K562 (cell line): ENCODE results near the gene EEF1AKMT4. TPM values are rescaled to one million over a fixed set of nuclear protein-coding genes. Genes with fewer than 3 reads are reported as not detected.

ENCODE experiments used
- ADNP ChIP-seq: fragments of 200-800 bp; sonication (Bioruptor generic); IDR thresholded peaks from 2 replicates; pipeline ENCODE4 v1.6.1; 2016; ENCODE audit warnings: missing genetic modification characterization, missing compliant biosample characterization
- CREM ChIP-seq: IDR thresholded peaks from 2 replicates; pipeline ENCODE4 v1.6.1; 2014; ENCODE audit warnings: antibody characterized with exemption, low read depth
- CUX1 ChIP-seq: fragments of 200-800 bp; sonication (Bioruptor generic); IDR thresholded peaks from 2 replicates; pipeline ENCODE4 v1.6.1; 2016; ENCODE audit warnings: missing genetic modification characterization, missing compliant biosample characterization
- MAFG ChIP-seq: fragments of 450-650 bp; conservative IDR thresholded peaks from 2 replicates; pipeline ENCODE4 v1.6.1; 2016; ENCODE audit warnings: missing genetic modification characterization, missing compliant biosample characterization
- MAZ ChIP-seq, 2 experiments: fragments of 450-650 bp in 1 of 2; sonication (generic) in 1 of 2; formaldehyde crosslinking; IDR thresholded peaks in 1 of 2; conservative IDR thresholded peaks in 1 of 2; 2 replicates each; pipeline versions ENCODE4 v1.4.0 to v1.5.0; 2020; ENCODE audit warnings: mild to moderate bottlenecking in 1 of 2, missing genetic modification reagents in 1 of 2
- MLX ChIP-seq, 2 experiments: fragments of 450-650 bp in 1 of 2; sonication (generic) in 1 of 2; formaldehyde crosslinking; conservative IDR thresholded peaks; 2 replicates each; pipeline versions ENCODE4 v1.4.0 to v1.8.1; 2020 to 2022; ENCODE audit warnings: mild to moderate bottlenecking in 1 of 2, missing genetic modification reagents in 1 of 2
- NCOR1 ChIP-seq: fragments of 450-650 bp; IDR thresholded peaks from 2 replicates; pipeline ENCODE4 v1.6.1; 2016; ENCODE audit warnings: mild to moderate bottlenecking, moderate library complexity
- POLR2AphosphoS5 ChIP-seq: IDR thresholded peaks from 2 replicates; pipeline ENCODE4 v1.6.1; 2011; ENCODE audit warnings: mild to moderate bottlenecking, low read depth, low read length, moderate library complexity; ENCODE audit not compliant: control insufficient read depth, insufficient read depth
- POLR2B ChIP-seq: fragments of 450-650 bp; IDR thresholded peaks from 2 replicates; pipeline ENCODE4 v1.6.1; 2018; ENCODE audit warnings: low read depth; ENCODE audit not compliant: partially characterized antibody
- PTBP1 ChIP-seq: fragments of 200-400 bp; formaldehyde crosslinking; IDR thresholded peaks from 2 replicates; pipeline ENCODE4 v1.6.1; 2017; ENCODE audit warnings: low read depth, low read length
- RAD21 ChIP-seq, 2 experiments: fragments of 250-450 bp in 1 of 2; fragments of 450-650 bp in 1 of 2; sonication (Bioruptor Pico) in 1 of 2; formaldehyde crosslinking in 1 of 2; IDR thresholded peaks in 1 of 2; conservative IDR thresholded peaks in 1 of 2; 2 replicates each; pipeline versions ENCODE4 v1.4.0 to v1.8.0; 2020 to 2022; ENCODE audit warnings: mild to moderate bottlenecking in 2 of 2, moderate library complexity in 1 of 2
- SMAD1 ChIP-seq: fragments of 150-350 bp; IDR thresholded peaks from 2 replicates; pipeline ENCODE4 v1.6.1; 2014; ENCODE audit warnings: low read length, low read depth; ENCODE audit not compliant: partially characterized antibody
- SRF ChIP-seq, 2 experiments: fragments of 250-450, 450-650 bp in 1 of 2; sonication (Bioruptor Pico) in 1 of 2; sonication (generic) in 1 of 2; formaldehyde crosslinking; IDR thresholded peaks; 2 replicates each; pipeline versions ENCODE4 v1.5.0 to v1.5.1; 2020 to 2022; ENCODE audit warnings: mild to moderate bottlenecking in 1 of 2, missing genetic modification reagents in 1 of 2
- ZBTB2 ChIP-seq: fragments of 450-650 bp; IDR thresholded peaks from 2 replicates; pipeline ENCODE4 v1.6.1; 2016; ENCODE audit warnings: antibody characterized with exemption
- ZFP30 ChIP-seq: fragments of 250-450 bp; sonication (Bioruptor Pico); IDR thresholded peaks from 2 replicates; pipeline ENCODE4 v1.8.0; 2022; ENCODE audit warnings: moderate library complexity, mild to moderate bottlenecking, inconsistent platforms, borderline replicate concordance
- ZFPM2 ChIP-seq: fragments of 250-450 bp; sonication (Bioruptor Pico); IDR thresholded peaks from 2 replicates; pipeline ENCODE4 v1.5.1; 2022; ENCODE audit warnings: mild to moderate bottlenecking
- ZNF184 ChIP-seq: sonication (generic); formaldehyde crosslinking; IDR thresholded peaks from 2 replicates; pipeline ENCODE4 v1.5.0; 2020; ENCODE audit warnings: missing genetic modification reagents
- ZNF696 ChIP-seq: fragments of 250-450 bp; sonication (Bioruptor Pico); conservative IDR thresholded peaks from 2 replicates; pipeline ENCODE4 v1.4.0; 2020; ENCODE audit warnings: mild to moderate bottlenecking, moderate library complexity
- polyA plus RNA-seq, 8 experiments: library from polyadenylated mRNA; depleted of rRNA in 4 of 8; stranded (reverse) in 5 of 8; unstranded in 3 of 8; fragments of >200 nt; fragmentation: Nextera tagmentation in 2 of 8; fragmentation: Illumina TruSeq in 1 of 8; extraction: Ambion mirVana in 2 of 8; extraction: Trizol in 1 of 8; gene quantifications; 2 replicates each; pipeline versions ENCODE4 v1.2.1 to v1.2.3, GENCODE V29; 2011 to 2014; ENCODE audit warnings: inconsistent platforms in 1 of 8, missing spikeins in 1 of 8
- total RNA-seq, 7 experiments: library from RNA; depleted of rRNA in 6 of 7; stranded (reverse); fragments of >200 nt in 6 of 7; fragmentation: Illumina TruSeq in 2 of 7; extraction: Trizol in 2 of 7; gene quantifications; 2 replicates each; pipeline versions ENCODE4 v1.2.1 to v1.2.3, GENCODE V29; 2011 to 2021; ENCODE audit warnings: low replicate concordance in 1 of 7

EEF1AKMT4 gene
- total and polyA plus RNA-seq, 9 of the 15 experiments (the other 6 are each of a cell fraction or from before 2014, with no cell fraction given): 10.3 to 49.4 (median 18.9) TPM

GRCh38 chr3:184249412-184250166 is at the start of gene EEF1AKMT4 (continued):
- no peak for TF ChIP-seq CUX1
- peak; percentile 21 for TF ChIP-seq POLR2B
- TF ChIP-seq NCOR1: no peak
- TF ChIP-seq ZNF184 (CRISPR knock-in tag): no peak
- no peak for TF ChIP-seq PTBP1
- TF ChIP-seq POLR2AphosphoS5: no peak; the same call in 1 of the 2 replicates
- no peak for TF ChIP-seq ZFP30 (CRISPR knock-in tag)
- no peak for TF ChIP-seq ZBTB2
- TF ChIP-seq CREM: peak; percentile 36
- no peak for TF ChIP-seq SMAD1
- no peak for TF ChIP-seq ADNP (tag)
- TF ChIP-seq MAFG (tag): no peak
- TF ChIP-seq ZNF696 (CRISPR knock-in tag): no peak
- peak in 1 of 2 experiments; percentile 60; a peak in 1 of 4 replicates for TF ChIP-seq MAZ (CRISPR knock-in tag; conservative IDR thresholded peaks at IDR 0.05 in 1 of 2, IDR thresholded peaks at IDR 0.05 in 1 of 2)
- TF ChIP-seq RAD21 (CRISPR knock-in tag; conservative IDR thresholded peaks at IDR 0.05 in 1 of 2, IDR thresholded peaks at IDR 0.05 in 1 of 2): peak; percentile 8 to 30; a peak in 1 of 4 replicates
- no peak for TF ChIP-seq SRF (CRISPR knock-in tag; IDR thresholded peaks at IDR 0.05)
- TF ChIP-seq ZFPM2 (CRISPR knock-in tag): no peak
- no peak for TF ChIP-seq MLX (CRISPR knock-in tag; conservative IDR thresholded peaks at IDR 0.05)
